ENCODE results near the gene ATP13A3. TPM values are rescaled to one million over a fixed set of nuclear protein-coding genes. Genes with fewer than 3 reads are reported as not detected.

The ATP13A3 gene
- total and polyA plus RNA-seq, 2 of the 4 experiments (the other 2 are of a cell fraction), result 48.1 to 154 TPM

DNA sequence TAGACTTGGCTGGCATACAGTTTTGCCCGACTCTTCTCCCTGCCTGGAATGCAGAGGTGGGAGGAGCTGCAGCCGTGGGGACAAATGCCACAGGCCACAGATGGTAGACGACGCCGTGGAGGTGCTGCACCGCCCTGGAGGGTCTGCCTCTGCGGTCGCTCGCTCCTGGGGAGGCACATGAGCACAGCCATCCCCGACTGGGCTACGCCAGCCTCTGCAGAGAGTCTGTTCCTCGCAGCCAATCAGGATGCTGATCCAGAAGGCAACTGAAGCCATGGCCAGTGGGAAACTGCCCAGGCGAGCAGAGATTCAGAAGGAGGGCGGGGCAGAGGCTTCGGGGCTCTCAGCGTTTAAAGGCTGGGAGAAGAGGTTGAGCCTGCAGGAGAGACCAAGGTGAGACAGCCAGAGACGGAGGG is 105.3 kb downstream of the ATP13A3 start:
- Histone ChIP-seq H2BK5ac (ENCODE audit: low read depth, low read length, poor library complexity, severe bottlenecking) (no peak overlapping the region), H2BK15ac (ENCODE audit: low read depth, low read length) (no peak overlapping the region), H3K18ac (ENCODE audit: low read depth, low read length) (no peak overlapping the region), H3K14ac (replicated peaks; ENCODE audit: low read depth, low read length) (no peak overlapping the region), H3K4ac (ENCODE audit: low read depth, low read length) (no peak overlapping the region), H3K9me3 (ENCODE audit: control insufficient read depth, insufficient read depth, low read length) (no peaks in the 10 kb centered on the region), H3K23ac (ENCODE audit: low read depth, low read length) (no peak overlapping the region), H3K27ac (ENCODE audit: insufficient read depth, low read length) (no peak overlapping the region), H3K4me3 (ENCODE audit: insufficient read depth, low read depth, low read length) (no peak overlapping the region), H2AK9ac (replicated peaks; ENCODE audit: low read depth, low read length, poor library complexity) (no peak overlapping the region), H3K56ac (ENCODE audit: extremely low read depth, insufficient read depth, low read length) (no peak overlapping the region), H4K5ac (ENCODE audit: low read depth, low read length) (no peak overlapping the region), H4K91ac (ENCODE audit: insufficient read depth, low read depth, low read length) (no peak overlapping the region), H3K4me1 (ENCODE audit: control insufficient read depth, insufficient read depth, low read length) (no peaks in the 10 kb centered on the region), H4K8ac (ENCODE audit: low read depth in 2 of 2, low read length in 2 of 2) (no peak overlapping the region), H2AK5ac (ENCODE audit: low read depth, low read length) (no peak overlapping the region), H3K27me3 (ENCODE audit: control insufficient read depth, insufficient read depth, low read length) (peaks cover 38% of the 10 kb centered on the region), H3K4me2 (ENCODE audit: low read depth, low read length) (no peak overlapping the region), H2AFZ (replicated peaks; ENCODE audit: low read length, poor library complexity) (peak overlapping the region; percentile 76), H2BK120ac (ENCODE audit: low read depth, low read length) (no peak overlapping the region), H2BK20ac (ENCODE audit: low read depth, low read length) (no peak overlapping the region), H3K9ac (ENCODE audit: low read depth, low read length) (no peak overlapping the region), H3K79me1 (ENCODE audit: low read depth in 1 of 2, low read length in 2 of 2) (no peaks in the 10 kb centered on the region), H3K36me3 (ENCODE audit: control insufficient read depth, insufficient read depth, low read length) (no peaks in the 10 kb centered on the region), H4K20me1 (ENCODE audit: insufficient read depth, low read length) (no peaks in the 10 kb centered on the region), H3K9me1 (ENCODE audit: insufficient read depth, low read length) (no peaks in the 10 kb centered on the region)
- TF ChIP-seq POLR2A (IDR thresholded peaks at IDR 0.05; ENCODE audit: low read depth, low read length), result no peak
- no peak for TF ChIP-seq CHD1 (IDR thresholded peaks at IDR 0.05; ENCODE audit: low read depth, low read length)
- no peak for TF ChIP-seq RCOR1 (IDR thresholded peaks at IDR 0.05; ENCODE audit: insufficient replicate concordance, low read length)
- TF ChIP-seq CEBPB (IDR thresholded peaks at IDR 0.05; ENCODE audit: low read depth, low read length), result no peak
- no peak for TF ChIP-seq NFE2L2 (IDR thresholded peaks at IDR 0.05; ENCODE audit: low read depth, low read length)
- TF ChIP-seq, protein P1, sequence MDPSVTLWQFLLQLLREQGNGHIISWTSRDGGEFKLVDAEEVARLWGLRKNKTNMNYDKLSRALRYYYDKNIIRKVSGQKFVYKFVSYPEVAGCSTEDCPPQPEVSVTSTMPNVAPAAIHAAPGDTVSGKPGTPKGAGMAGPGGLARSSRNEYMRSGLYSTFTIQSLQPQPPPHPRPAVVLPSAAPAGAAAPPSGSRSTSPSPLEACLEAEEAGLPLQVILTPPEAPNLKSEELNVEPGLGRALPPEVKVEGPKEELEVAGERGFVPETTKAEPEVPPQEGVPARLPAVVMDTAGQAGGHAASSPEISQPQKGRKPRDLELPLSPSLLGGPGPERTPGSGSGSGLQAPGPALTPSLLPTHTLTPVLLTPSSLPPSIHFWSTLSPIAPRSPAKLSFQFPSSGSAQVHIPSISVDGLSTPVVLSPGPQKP (IDR thresholded peaks at IDR 0.05; ENCODE audit: borderline replicate concordance, low read depth, low read length), result no peak
- no peak for TF ChIP-seq FOS (IDR thresholded peaks at IDR 0.05; ENCODE audit: low read depth, low read length)
- TF ChIP-seq RAD21 (IDR thresholded peaks at IDR 0.05; ENCODE audit: low read length), result no peak
- TF ChIP-seq, protein P2, sequence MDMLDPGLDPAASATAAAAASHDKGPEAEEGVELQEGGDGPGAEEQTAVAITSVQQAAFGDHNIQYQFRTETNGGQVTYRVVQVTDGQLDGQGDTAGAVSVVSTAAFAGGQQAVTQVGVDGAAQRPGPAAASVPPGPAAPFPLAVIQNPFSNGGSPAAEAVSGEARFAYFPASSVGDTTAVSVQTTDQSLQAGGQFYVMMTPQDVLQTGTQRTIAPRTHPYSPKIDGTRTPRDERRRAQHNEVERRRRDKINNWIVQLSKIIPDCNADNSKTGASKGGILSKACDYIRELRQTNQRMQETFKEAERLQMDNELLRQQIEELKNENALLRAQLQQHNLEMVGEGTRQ (IDR thresholded peaks at IDR 0.05; ENCODE audit: low read depth, low read length), result no peak
- ChIA-PET POLR2A (ENCODE audit: unreplicated experiment) (no interaction called here), CTCF (no interaction called here)
- WGBS, 2 experiments (ENCODE audit: extremely low coverage in 2 of 2, insufficient read length in 1 of 2), result 33% methylated on average over 8 of the region's 17 CpGs; no CpG with 5 or more reads in 1 of the 2 experiments
- DNase-seq (no peak), ATAC-seq (ENCODE audit: low read depth) (peak; percentile 89)
- intact Hi-C loops (cut with micrococcal nuclease) (no loop called here), dilution Hi-C loops (cut with HindIII; ENCODE audit: low sequenced_read_pairs, unreplicated experiment) (no loop called here), in situ Hi-C loops (cut with MboI; ENCODE audit: low sequenced_read_pairs) (no loop called here)
- BruUV-seq (replicated peaks), result no TSS peak

All from IMR-90 (cell line).